ENCODE data around the gene PANX3.

The PANX3 gene

DNA sequence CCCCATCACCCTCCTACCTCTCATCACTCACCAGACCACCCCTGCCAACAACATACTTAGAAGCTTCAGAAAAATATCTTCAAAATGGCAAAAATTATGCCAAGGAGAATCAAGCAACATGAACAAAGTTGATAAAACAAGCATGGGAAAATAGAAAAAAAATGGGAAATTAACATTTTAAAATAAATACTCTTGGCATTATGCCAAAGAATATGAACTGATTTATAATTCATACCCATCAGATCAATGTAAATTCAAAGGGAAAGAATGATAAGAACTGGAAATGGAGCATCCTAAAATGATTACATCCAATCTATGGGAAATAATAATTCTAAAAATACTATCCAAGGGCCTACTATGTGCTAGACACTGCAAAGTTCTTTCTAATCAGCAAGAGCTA lies 50.3 kb downstream of the PANX3 start:
- no peak for DNase-seq

DNA sequence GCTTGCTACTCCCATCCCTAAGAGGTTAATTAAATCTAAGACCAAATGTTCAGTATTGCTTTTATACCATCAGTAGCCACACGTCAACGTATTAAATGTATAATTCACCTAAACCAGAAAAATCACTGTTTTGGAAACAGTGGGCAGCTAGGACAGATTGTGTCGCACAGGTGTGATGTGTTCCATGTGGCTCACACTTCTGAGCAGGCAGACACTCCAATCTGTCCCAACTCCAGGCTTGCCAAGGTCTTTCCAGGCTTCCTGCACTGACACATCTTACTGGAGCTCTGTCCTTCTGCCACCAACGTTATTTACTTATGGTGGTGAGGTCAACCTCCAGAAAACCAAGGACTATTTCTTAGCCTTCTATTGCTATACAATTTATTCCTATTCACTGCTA lies 50.9 kb downstream of the PANX3 start:
- no peak for DNase-seq

DNA sequence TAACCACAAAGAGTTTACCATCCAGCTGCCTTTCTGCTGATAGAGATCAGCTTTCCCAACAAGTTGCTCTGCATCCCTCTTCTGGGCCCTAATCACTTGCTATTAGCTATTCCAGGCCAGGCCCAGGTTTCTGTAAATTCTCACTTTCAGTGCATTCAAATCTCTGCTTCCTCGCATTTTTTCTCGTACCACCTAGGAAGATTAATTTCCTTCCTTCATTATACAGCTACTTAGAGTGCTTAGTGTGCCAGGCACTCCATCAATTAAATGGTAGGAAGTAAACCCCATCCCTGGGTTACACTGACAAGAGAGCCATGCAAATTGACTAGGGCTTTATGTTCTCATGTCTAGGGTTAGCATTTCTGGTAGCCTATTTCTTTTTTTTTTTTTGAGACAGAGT lies 52.6 kb downstream of the PANX3 start:
- no peak for DNase-seq

DNA sequence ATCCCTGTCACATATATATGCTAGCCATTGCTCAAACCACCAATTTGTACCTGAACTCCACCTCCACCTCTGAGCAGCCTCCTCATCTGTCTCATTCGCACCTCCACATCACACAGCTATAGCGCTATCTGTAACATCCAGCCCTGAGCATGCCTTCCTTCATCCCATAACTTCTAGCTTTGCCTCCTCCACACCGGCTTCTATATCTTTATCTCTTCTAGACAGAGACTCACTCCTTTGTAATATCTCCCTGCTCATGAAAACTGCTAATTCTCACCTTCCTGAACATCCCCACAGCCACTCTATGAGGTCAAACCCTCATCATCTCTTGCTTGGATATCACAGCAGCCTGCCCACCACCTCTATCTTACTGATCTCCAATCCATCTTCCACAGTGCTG lies 56.4 kb downstream of the PANX3 start:
- DNase-seq, result no peak

DNA sequence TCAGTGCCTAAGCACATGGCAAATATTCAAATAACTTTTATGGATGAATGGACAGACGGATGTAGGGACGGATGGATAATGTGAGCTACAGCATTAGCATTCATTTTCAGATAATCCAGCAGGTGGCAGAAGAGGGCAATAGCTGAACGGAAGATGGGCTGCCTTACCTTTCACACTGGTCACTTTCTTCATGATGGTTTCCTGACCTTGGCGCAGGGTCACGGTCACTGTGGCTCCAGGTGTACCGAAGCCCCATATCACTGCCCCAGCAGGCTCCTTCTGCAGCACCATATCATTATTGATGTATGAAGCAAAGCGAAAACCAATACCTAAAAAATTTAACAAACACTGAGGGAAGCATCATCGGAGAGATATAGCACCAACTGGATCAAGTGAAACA lies 58.0 kb downstream of the PANX3 start:
- DNase-seq, result no peak
